ENCODE measurements around the gene BCOR. TPM values are rescaled to one million over a fixed set of nuclear protein-coding genes. Genes with fewer than 3 reads are reported as not detected.

The BCOR gene
- total RNA-seq, 4 donors from 2014 or later: 19.9 to 32.5 (median 26.0) TPM

DNA sequence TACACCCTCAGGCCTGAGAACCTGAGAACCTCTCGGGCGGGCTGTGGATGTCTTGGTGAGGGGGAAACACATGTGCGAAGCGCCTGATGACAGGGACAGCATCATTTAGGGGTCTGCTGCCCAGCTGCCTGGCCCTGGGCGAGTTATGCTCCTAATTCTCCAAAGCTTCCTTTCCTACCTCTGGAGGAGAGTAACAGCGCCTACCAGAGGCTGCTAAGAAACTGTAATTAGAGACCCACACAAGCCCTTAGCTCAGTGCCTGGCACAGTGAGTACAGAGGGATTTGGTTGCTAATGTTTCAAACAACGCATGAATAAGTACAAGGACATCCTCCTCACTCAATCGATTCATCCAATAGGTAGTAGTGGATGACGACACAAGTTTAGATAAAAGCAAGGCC is 40.4 kb downstream of the BCOR start:
- intact Hi-C loops (cut with DNase I): no loop called here
- peaks cover 0 to 3% (median 0%) of the 10 kb centered on the region in 4 donors for H3K27me3 ChIP-seq
- H3K4me1 ChIP-seq: peaks cover 0 to 6% (median 4%) of the 10 kb centered on the region in 4 donors
- no peak overlapping the region for H3K4me3 ChIP-seq
- H3K27ac ChIP-seq (replicated peaks in 1 of 4): no peak overlapping the region
- peaks cover 16 to 90% (median 63%) of the 10 kb centered on the region in 4 donors for H3K36me3 ChIP-seq
- peaks cover 0 to 6% (median 0%) of the 10 kb centered on the region in 4 donors for H3K9me3 ChIP-seq
- TF ChIP-seq POLR2AphosphoS5 (IDR thresholded peaks at IDR 0.05) (no peak), POLR2A (IDR thresholded peaks at IDR 0.05; ENCODE audit: low read depth) (no peak), EP300 (IDR thresholded peaks at IDR 0.05) (no peak)
- TF ChIP-seq, protein P1, sequence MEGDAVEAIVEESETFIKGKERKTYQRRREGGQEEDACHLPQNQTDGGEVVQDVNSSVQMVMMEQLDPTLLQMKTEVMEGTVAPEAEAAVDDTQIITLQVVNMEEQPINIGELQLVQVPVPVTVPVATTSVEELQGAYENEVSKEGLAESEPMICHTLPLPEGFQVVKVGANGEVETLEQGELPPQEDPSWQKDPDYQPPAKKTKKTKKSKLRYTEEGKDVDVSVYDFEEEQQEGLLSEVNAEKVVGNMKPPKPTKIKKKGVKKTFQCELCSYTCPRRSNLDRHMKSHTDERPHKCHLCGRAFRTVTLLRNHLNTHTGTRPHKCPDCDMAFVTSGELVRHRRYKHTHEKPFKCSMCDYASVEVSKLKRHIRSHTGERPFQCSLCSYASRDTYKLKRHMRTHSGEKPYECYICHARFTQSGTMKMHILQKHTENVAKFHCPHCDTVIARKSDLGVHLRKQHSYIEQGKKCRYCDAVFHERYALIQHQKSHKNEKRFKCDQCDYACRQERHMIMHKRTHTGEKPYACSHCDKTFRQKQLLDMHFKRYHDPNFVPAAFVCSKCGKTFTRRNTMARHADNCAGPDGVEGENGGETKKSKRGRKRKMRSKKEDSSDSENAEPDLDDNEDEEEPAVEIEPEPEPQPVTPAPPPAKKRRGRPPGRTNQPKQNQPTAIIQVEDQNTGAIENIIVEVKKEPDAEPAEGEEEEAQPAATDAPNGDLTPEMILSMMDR (IDR thresholded peaks at IDR 0.05): no peak
- DNase-seq (ENCODE audit: extremely low spot score): no peak
- WGBS: 90% methylated on average over 7 of the region's 9 CpGs

DNA sequence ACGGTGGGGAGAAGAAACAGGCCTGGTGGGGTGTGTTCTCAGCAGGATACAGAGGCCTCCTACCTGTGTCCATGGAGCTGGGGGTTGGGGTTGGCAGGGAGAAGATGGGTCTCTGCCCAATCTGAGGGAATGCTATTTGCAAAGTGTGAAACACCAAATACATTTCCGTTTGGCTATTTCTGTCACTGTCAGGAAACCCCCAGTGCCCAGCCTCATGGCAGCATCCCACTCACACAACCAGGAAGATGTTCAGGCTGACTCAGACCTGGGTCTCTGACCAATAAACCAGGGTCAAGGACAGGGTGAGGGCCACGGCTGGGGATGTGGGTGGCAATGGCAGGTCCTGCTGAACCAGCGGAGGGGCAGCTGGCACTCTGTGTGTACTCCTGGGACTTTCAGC is 41.3 kb downstream of the BCOR start:
- DNase-seq (ENCODE audit: extremely low spot score): no peak
- intact Hi-C loops (cut with DNase I): no loop called here
- Histone ChIP-seq H3K27me3 (peaks cover 0 to 3% (median 0%) of the 10 kb centered on the region in 4 donors), H3K4me3 (no peak overlapping the region), H3K27ac (replicated peaks in 1 of 4) (no peak overlapping the region), H3K36me3 (peaks cover 25 to 90% (median 64%) of the 10 kb centered on the region in 4 donors), H3K9me3 (peaks cover 0 to 15% (median 0%) of the 10 kb centered on the region in 4 donors), H3K4me1 (no peaks in the 10 kb centered on the region)
- no peak for TF ChIP-seq POLR2AphosphoS5 (IDR thresholded peaks at IDR 0.05)
- 71% methylated on average over 3 of the region's 4 CpGs for WGBS

DNA sequence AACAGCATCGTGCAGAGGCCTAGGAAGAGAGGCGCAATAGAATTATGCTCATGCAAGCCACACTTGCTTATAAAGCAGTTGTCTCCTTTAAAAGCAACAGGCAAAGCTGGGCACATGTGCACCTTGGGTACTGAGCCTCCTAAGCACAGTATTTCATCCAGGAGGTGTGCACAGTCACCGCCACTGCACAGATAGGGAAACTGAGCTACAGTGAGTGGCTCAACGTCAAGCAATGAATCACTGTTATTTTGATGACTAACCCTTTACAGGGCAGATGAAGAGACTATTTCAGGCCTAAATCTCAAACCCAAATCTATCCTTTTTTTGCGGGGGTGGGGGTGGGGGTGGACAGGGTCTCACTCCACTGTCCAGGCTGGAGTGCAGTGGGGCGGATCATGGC is 42.3 kb downstream of the BCOR start:
- intact Hi-C loops (cut with DNase I): no loop called here
- H3K27me3 ChIP-seq: peaks cover 0 to 3% (median 0%) of the 10 kb centered on the region in 4 donors
- peaks cover 3 to 24% (median 7%) of the 10 kb centered on the region in 4 donors for H3K9me3 ChIP-seq
- H3K36me3 ChIP-seq: peaks cover 34 to 90% (median 63%) of the 10 kb centered on the region in 4 donors
- TF ChIP-seq EP300 (IDR thresholded peaks at IDR 0.05) (no peak), POLR2AphosphoS5 (IDR thresholded peaks at IDR 0.05) (no peak), POLR2A (IDR thresholded peaks at IDR 0.05; ENCODE audit: low read depth) (no peak)
- TF ChIP-seq, protein P1 (IDR thresholded peaks at IDR 0.05): no peak
- no peak for DNase-seq (ENCODE audit: extremely low spot score)
- H3K4me1 ChIP-seq: no peaks in the 10 kb centered on the region
- no peak overlapping the region for H3K27ac ChIP-seq (replicated peaks in 1 of 4)
- WGBS: 92% methylated on average over 5 of the region's 6 CpGs
- no peak overlapping the region for H3K4me3 ChIP-seq

DNA sequence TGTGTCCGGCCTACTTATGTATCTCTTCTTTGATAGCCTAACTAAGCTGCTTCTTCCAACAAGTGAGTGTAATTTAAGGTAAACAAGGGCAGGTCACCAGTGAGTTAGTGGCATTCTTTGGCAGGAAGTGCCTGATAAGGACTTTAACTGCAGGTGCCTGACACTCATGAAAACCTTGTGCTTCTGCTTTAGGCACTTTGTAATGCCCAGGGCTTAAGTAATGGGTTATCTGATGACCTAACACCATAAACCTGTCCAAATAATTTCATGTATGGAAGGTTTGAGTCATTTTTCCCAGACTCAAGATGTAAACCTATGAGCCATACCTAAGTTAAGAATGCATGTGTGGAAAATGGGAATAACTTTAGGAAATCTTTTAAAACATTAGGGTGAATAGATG is 43.0 kb downstream of the BCOR start:
- H3K36me3 ChIP-seq: peaks cover 41 to 90% (median 68%) of the 10 kb centered on the region in 4 donors
- H3K9me3 ChIP-seq: peaks cover 4 to 32% (median 11%) of the 10 kb centered on the region in 4 donors
- peaks cover 0 to 3% (median 0%) of the 10 kb centered on the region in 4 donors for H3K27me3 ChIP-seq
- 100% methylated on average over 1 of the region's 1 CpG for WGBS
- DNase-seq (ENCODE audit: extremely low spot score): no peak
- no peaks in the 10 kb centered on the region for H3K4me1 ChIP-seq
- H3K4me3 ChIP-seq: no peak overlapping the region
- TF ChIP-seq POLR2A (IDR thresholded peaks at IDR 0.05; ENCODE audit: low read depth): no peak
- TF ChIP-seq, protein P1 (IDR thresholded peaks at IDR 0.05): no peak
- no peak for TF ChIP-seq EP300 (IDR thresholded peaks at IDR 0.05)
- no peak for TF ChIP-seq POLR2AphosphoS5 (IDR thresholded peaks at IDR 0.05)
- H3K27ac ChIP-seq (replicated peaks in 1 of 4): no peak overlapping the region
- intact Hi-C loops (cut with DNase I): no loop called here

DNA sequence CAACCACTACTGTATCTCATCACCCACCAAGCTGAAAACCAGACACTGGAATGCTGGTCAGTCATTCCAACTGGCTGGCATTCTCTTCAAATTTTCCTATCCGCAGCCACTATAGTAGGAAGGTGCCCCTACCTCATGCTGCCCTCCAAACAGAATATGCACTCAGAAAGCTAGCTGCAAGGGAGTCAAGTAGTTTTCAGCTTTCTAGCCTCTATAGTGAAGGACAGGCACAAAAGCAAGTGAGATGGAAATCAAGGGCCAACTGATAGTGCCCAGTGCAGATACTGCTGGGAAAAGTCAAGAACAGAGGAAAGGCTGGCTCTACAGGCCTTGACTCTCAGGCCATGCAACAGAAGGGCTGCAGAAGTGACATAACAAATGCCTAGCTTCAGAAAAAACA is 47.2 kb downstream of the BCOR start:
- no peaks in the 10 kb centered on the region for H3K27me3 ChIP-seq
- no peaks in the 10 kb centered on the region for H3K4me1 ChIP-seq
- H3K27ac ChIP-seq (replicated peaks in 1 of 4): no peak overlapping the region
- no peak overlapping the region for H3K4me3 ChIP-seq
- DNase-seq (ENCODE audit: extremely low spot score): no peak
- H3K36me3 ChIP-seq: peaks cover 50 to 74% (median 63%) of the 10 kb centered on the region in 4 donors
- WGBS: 100% methylated on average over 1 of the region's 1 CpG
- peaks cover 4 to 50% (median 11%) of the 10 kb centered on the region in 4 donors for H3K9me3 ChIP-seq
- TF ChIP-seq EP300 (IDR thresholded peaks at IDR 0.05): no peak
- no peak for TF ChIP-seq POLR2AphosphoS5 (IDR thresholded peaks at IDR 0.05)
- TF ChIP-seq POLR2A (IDR thresholded peaks at IDR 0.05; ENCODE audit: low read depth): no peak
- TF ChIP-seq, protein P1 (IDR thresholded peaks at IDR 0.05): no peak
- intact Hi-C loops (cut with DNase I): no loop called here

All from esophagus muscularis mucosa (tissue), 4 donors.